GM19455 (cell line): ENCODE measurements around the gene ANO2.
"Not testable (repeated sequence)": the region's sequence is repeated elsewhere in the genome, so short reads cannot be mapped to it uniquely, and the experiment has no call there.

Experiments
- ATAC-seq: cut with Tn5 transposase; IDR thresholded peaks from one replicate; pipeline ENCODE4 v1.9.1; 2021; ENCODE audit not compliant: unreplicated experiment

ANO2 gene

GRCh38 chr12:5830111-5830510, 114.9 kb downstream of the ANO2 start:
- no peak for ATAC-seq

- no peak for ATAC-seq
Measured at GRCh38 chr12:5827591-5827990, 117.5 kb downstream of the ANO2 start.

GRCh38 chr12:5825761-5826160, 119.3 kb downstream of the ANO2 start:
- ATAC-seq = not testable (repeated sequence)

- not testable (repeated sequence) for ATAC-seq
Measured at GRCh38 chr12:5818877-5819276, 126.2 kb downstream of the ANO2 start.

GRCh38 chr12:5817246-5817645, 127.8 kb downstream of the ANO2 start:
- no peak for ATAC-seq

GRCh38 chr12:5809586-5809985, 135.5 kb downstream of the ANO2 start:
- no peak for ATAC-seq

- ATAC-seq = no peak
Measured at GRCh38 chr12:5808981-5809380, 136.1 kb downstream of the ANO2 start.

GRCh38 chr12:5807514-5808219, 137.4 kb downstream of the ANO2 start:
- no peak for ATAC-seq

GRCh38 chr12:5807090-5807414, 138.0 kb downstream of the ANO2 start:
- ATAC-seq = no peak

- no peak for ATAC-seq
Measured at GRCh38 chr12:5806371-5807089, 138.5 kb downstream of the ANO2 start.

GRCh38 chr12:5803532-5803931, 141.5 kb downstream of the ANO2 start:
- no peak for ATAC-seq

GRCh38 chr12:5798242-5799015, 146.6 kb downstream of the ANO2 start:
- no peak for ATAC-seq

GRCh38 chr12:5797661-5798060, 147.4 kb downstream of the ANO2 start:
- no peak for ATAC-seq

- ATAC-seq = no peak
Measured at GRCh38 chr12:5796959-5797225, 148.2 kb downstream of the ANO2 start.

GRCh38 chr12:5796171-5796958, 148.7 kb downstream of the ANO2 start:
- no peak for ATAC-seq

- no peak for ATAC-seq
Measured at GRCh38 chr12:5794156-5794555, 150.9 kb downstream of the ANO2 start.

- ATAC-seq = no peak
Measured at GRCh38 chr12:5792343-5792742, 152.7 kb downstream of the ANO2 start.

- no peak for ATAC-seq
Measured at GRCh38 chr12:5789469-5789968, 155.5 kb downstream of the ANO2 start.

GRCh38 chr12:5787828-5788227, 157.2 kb downstream of the ANO2 start:
- ATAC-seq = no peak

GRCh38 chr12:5785601-5786000, 159.5 kb downstream of the ANO2 start:
- no peak for ATAC-seq

GRCh38 chr12:5784462-5785130, 160.5 kb downstream of the ANO2 start:
- no peak for ATAC-seq
